Peyer's patch (tissue), 4 donors: ENCODE data around the gene MYOCD. TPM values are rescaled to one million over a fixed set of nuclear protein-coding genes. Genes with fewer than 3 reads are reported as not detected.

ENCODE experiments used
- DNase-seq, 3 donors: peaks; one replicate each; pipeline ENCODE4 v3.0.0-alpha.2; 2017 to 2019
- H3K27ac ChIP-seq, 4 donors: fragments of 200-600 bp; sonication (generic); one replicate each; pipeline ENCODE4 v1.5.1; 2016 to 2019
- H3K27me3 ChIP-seq, 2 donors: fragments of 200-600 bp; sonication (generic); one replicate each; pipeline ENCODE4 v1.5.1; 2019
- H3K36me3 ChIP-seq, 3 donors: fragments of 200-600 bp; sonication (generic); one replicate each; pipeline ENCODE4 v1.5.1; 2016 to 2019
- H3K4me1 ChIP-seq, 4 donors: fragments of 200-600 bp; sonication (generic); one replicate each; pipeline ENCODE4 v1.5.1; 2016 to 2019
- H3K4me3 ChIP-seq, 4 donors: fragments of 200-600 bp; sonication (generic); 1 replicate in 3 of 4; 2 replicates in 1 of 4; pipeline ENCODE4 v1.5.1; 2016 to 2019; ENCODE audit warnings: mild to moderate bottlenecking in 1 of 4
- H3K9me3 ChIP-seq, 4 donors: fragments of 200-600 bp; sonication (generic); one replicate each; pipeline ENCODE4 v1.5.1; 2016 to 2019; ENCODE audit warnings: mild to moderate bottlenecking in 1 of 4
- POLR2A ChIP-seq, 2 donors: fragments of 450-650 bp; IDR thresholded peaks; one replicate each; pipeline ENCODE4 v1.5.1; 2017; ENCODE audit warnings: antibody characterized with exemption in 2 of 2, mild to moderate bottlenecking in 2 of 2, moderate library complexity in 2 of 2
- total RNA-seq, 4 donors: library from RNA; depleted of rRNA; stranded (reverse); fragments of >200 nt; gene quantifications; one replicate each; pipeline ENCODE4 v1.1.0, GENCODE V29; 2016
- TF ChIP-seq, protein P1 (sequence below), 6 experiments: fragments of 450-650 bp in 4 of 6; fragments of 200-600 bp in 2 of 6; sonication (generic) in 1 of 6; IDR thresholded peaks; one replicate each; pipeline ENCODE4 v1.5.1; 2017 to 2019; ENCODE audit warnings: antibody characterized with exemption in 6 of 6, mild to moderate bottlenecking in 3 of 6, moderate library complexity in 1 of 6

Gene MYOCD
- total RNA-seq, 4 donors from 2014 or later, result 1.2 to 5.2 (median 3.4) TPM

- DNase-seq, result no peak
- Histone ChIP-seq H3K9me3 (no peaks in the 10 kb centered on the region), H3K4me1 (peaks cover 0 to 9% (median 0%) of the 10 kb centered on the region in 4 donors), H3K4me3 (peak overlapping the region in 1 of 4 donors; percentile 55), H3K27ac (peak overlapping the region in 1 of 4 donors; percentile 87), H3K36me3 (no peaks in the 10 kb centered on the region), H3K27me3 (peaks cover 0 to 7% of the 10 kb centered on the region in 2 donors)
- TF ChIP-seq POLR2A (IDR thresholded peaks at IDR 0.05), result no peak
- TF ChIP-seq, protein P1, sequence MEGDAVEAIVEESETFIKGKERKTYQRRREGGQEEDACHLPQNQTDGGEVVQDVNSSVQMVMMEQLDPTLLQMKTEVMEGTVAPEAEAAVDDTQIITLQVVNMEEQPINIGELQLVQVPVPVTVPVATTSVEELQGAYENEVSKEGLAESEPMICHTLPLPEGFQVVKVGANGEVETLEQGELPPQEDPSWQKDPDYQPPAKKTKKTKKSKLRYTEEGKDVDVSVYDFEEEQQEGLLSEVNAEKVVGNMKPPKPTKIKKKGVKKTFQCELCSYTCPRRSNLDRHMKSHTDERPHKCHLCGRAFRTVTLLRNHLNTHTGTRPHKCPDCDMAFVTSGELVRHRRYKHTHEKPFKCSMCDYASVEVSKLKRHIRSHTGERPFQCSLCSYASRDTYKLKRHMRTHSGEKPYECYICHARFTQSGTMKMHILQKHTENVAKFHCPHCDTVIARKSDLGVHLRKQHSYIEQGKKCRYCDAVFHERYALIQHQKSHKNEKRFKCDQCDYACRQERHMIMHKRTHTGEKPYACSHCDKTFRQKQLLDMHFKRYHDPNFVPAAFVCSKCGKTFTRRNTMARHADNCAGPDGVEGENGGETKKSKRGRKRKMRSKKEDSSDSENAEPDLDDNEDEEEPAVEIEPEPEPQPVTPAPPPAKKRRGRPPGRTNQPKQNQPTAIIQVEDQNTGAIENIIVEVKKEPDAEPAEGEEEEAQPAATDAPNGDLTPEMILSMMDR (IDR thresholded peaks at IDR 0.05), result no peak
These were observed 1.4 kb upstream of the MYOCD start for GRCh38 chr17:12664252-12664651.

DNA sequence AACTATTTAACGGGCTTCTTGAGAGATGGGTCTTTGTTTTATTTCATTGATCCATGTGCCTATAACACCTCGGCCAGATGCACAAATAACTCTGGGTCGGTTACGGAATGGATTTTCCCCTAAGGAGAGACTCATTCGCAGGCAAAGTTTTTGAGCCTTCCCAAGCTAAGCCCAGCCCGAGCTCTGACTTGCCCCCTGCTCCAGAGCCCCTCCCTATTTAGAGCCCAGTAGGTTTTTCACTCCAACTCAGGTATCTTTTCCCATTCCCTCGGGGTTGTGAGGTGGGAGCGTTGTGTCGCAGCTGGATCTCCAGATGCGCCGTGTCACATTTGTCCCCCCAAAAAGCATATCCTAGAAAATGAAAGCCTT lies 812 bp upstream of the MYOCD start:
- TF ChIP-seq POLR2A (IDR thresholded peaks at IDR 0.05), result no peak
- TF ChIP-seq, protein P1 (IDR thresholded peaks at IDR 0.05), result no peak
- no peaks in the 10 kb centered on the region for H3K36me3 ChIP-seq
- H3K4me3 ChIP-seq, result peak overlapping the region in 3 of 4 donors; percentile 27 to 55 (median 40)
- H3K27ac ChIP-seq, result peak overlapping the region in 2 of 4 donors; percentile 26 to 87
- H3K27me3 ChIP-seq, result peaks cover 0 to 7% of the 10 kb centered on the region in 2 donors
- DNase-seq, result no peak
- no peaks in the 10 kb centered on the region for H3K9me3 ChIP-seq
- peaks cover 0 to 9% (median 0%) of the 10 kb centered on the region in 4 donors for H3K4me1 ChIP-seq

GRCh38 chr17:12666718-12667117 lies 1.0 kb downstream of the MYOCD start:
- H3K36me3 ChIP-seq, result no peaks in the 10 kb centered on the region
- no peak for DNase-seq
- no peak for TF ChIP-seq POLR2A (IDR thresholded peaks at IDR 0.05)
- TF ChIP-seq, protein P1 (IDR thresholded peaks at IDR 0.05), result no peak
- H3K9me3 ChIP-seq, result no peaks in the 10 kb centered on the region
- peak overlapping the region in 2 of 4 donors; percentile 31 to 87 for H3K27ac ChIP-seq
- peak overlapping the region in 1 of 4 donors; percentile 55 for H3K4me3 ChIP-seq
- H3K4me1 ChIP-seq, result peaks cover 0 to 9% (median 0%) of the 10 kb centered on the region in 4 donors
- H3K27me3 ChIP-seq, result peaks cover 0 to 7% of the 10 kb centered on the region in 2 donors

DNA sequence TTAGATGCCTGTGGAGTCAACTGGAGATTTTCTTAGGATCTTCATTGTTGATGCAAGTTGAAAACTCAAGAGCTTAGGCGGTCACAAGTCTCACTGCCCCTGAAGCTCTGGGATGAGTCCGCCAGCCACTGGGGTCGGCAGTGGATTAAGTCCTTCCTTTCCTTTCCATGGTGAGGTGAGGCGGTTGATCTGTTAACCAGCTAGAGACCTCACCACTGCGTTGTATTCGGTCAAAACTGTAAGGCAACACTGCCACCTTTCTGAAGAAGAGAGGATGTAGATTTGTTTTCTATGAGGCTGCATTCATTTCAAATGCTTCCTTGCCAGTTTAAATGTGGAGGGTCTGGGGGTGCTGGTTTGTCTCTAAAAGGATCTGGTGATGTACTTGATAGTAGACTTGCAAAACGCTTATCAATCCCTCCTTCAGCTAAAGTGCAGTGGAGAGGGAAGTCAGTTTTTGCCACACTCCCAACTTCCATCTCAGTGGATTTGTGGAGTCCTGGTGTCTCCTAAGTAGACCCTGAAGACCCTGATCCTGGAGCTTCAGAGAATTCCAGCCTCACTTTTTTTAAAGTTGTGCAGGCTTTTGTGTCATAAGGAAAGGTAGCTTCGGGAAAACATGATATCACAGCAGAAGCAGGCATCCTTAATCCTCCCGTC lies 1.7 kb downstream of the MYOCD start:
- TF ChIP-seq POLR2A (IDR thresholded peaks at IDR 0.05), result no peak
- TF ChIP-seq, protein P1 (IDR thresholded peaks at IDR 0.05), result peak in 3 of 6 experiments; percentile 39 to 45 (median 44)
- no peaks in the 10 kb centered on the region for H3K9me3 ChIP-seq
- no peaks in the 10 kb centered on the region for H3K36me3 ChIP-seq
- DNase-seq, result no peak
- peaks cover 0 to 9% (median 0%) of the 10 kb centered on the region in 4 donors for H3K4me1 ChIP-seq
- H3K4me3 ChIP-seq, result peak overlapping the region in 1 of 4 donors; percentile 55
- peak overlapping the region in 2 of 4 donors; percentile 31 to 87 for H3K27ac ChIP-seq
- peaks cover 0 to 7% of the 10 kb centered on the region in 2 donors for H3K27me3 ChIP-seq

- Histone ChIP-seq H3K27me3 (no peaks in the 10 kb centered on the region), H3K4me1 (no peaks in the 10 kb centered on the region), H3K36me3 (no peaks in the 10 kb centered on the region), H3K27ac (no peak overlapping the region), H3K9me3 (no peaks in the 10 kb centered on the region), H3K4me3 (no peak overlapping the region)
- no peak for DNase-seq
- no peak for TF ChIP-seq POLR2A (IDR thresholded peaks at IDR 0.05)
- TF ChIP-seq, protein P1 (IDR thresholded peaks at IDR 0.05), result no peak
These were observed 6.2 kb downstream of the MYOCD start for GRCh38 chr17:12671906-12672305.
